Measurements from ENCODE around the gene CAMK2G. TPM values are rescaled to one million over a fixed set of nuclear protein-coding genes. Genes with fewer than 3 reads are reported as not detected.
"Not testable (repeated sequence)": the region's sequence is repeated elsewhere in the genome, so short reads cannot be mapped to it uniquely, and the experiment has no call there.

CAMK2G gene
- total and polyA plus RNA-seq, 9 donors: 9.8 to 42.9 (median 16.7) TPM

- DNase-seq: no peak
- Histone ChIP-seq H3K27ac (no peak overlapping the region), H3K4me3 (no peak overlapping the region), H3K4me1 (ENCODE audit: insufficient read depth) (no peaks in the 10 kb centered on the region), H3K9me3 (no peaks in the 10 kb centered on the region), H3K27me3 (no peaks in the 10 kb centered on the region), H3K36me3 (no peaks in the 10 kb centered on the region)
- TF ChIP-seq EP300 (IDR thresholded peaks at IDR 0.05) (no peak), POLR2A (IDR thresholded peaks at IDR 0.05) (no peak)
- TF ChIP-seq, protein P1, sequence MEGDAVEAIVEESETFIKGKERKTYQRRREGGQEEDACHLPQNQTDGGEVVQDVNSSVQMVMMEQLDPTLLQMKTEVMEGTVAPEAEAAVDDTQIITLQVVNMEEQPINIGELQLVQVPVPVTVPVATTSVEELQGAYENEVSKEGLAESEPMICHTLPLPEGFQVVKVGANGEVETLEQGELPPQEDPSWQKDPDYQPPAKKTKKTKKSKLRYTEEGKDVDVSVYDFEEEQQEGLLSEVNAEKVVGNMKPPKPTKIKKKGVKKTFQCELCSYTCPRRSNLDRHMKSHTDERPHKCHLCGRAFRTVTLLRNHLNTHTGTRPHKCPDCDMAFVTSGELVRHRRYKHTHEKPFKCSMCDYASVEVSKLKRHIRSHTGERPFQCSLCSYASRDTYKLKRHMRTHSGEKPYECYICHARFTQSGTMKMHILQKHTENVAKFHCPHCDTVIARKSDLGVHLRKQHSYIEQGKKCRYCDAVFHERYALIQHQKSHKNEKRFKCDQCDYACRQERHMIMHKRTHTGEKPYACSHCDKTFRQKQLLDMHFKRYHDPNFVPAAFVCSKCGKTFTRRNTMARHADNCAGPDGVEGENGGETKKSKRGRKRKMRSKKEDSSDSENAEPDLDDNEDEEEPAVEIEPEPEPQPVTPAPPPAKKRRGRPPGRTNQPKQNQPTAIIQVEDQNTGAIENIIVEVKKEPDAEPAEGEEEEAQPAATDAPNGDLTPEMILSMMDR (IDR thresholded peaks at IDR 0.05): no peak
- WGBS, 3 donors: 80 to 86% (median 84%) methylated on average over 19 of the region's 19 CpGs
- intact Hi-C loops (cut with DNase I): no loop called here
Measured at GRCh38 chr10:73797324-73798025, 76.9 kb downstream of the CAMK2G start.

DNA sequence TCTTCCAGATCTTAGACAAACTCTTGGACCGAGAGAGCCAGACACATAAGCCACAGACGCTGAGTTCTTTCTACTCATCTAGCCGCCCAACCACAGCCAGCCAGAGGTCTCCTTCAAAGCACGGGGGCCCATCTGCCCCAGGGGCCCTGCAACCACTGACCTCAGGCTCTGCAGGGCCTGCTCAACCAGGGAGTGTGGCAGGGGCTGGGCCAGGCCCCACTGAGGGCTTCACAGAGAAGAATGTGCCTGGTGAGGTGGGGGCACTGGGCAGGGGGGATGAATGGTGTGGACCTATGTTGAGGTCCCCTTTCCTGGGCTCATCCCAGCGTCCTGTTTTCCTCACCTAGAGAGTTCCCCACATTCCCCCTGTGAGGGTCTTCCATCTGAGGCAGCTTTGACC, 77.6 kb downstream of the CAMK2G start:
- H3K27me3 ChIP-seq: no peaks in the 10 kb centered on the region
- H3K27ac ChIP-seq: no peak overlapping the region
- no peaks in the 10 kb centered on the region for H3K4me1 ChIP-seq (ENCODE audit: insufficient read depth)
- TF ChIP-seq POLR2A (IDR thresholded peaks at IDR 0.05) (no peak), EP300 (IDR thresholded peaks at IDR 0.05) (no peak)
- TF ChIP-seq, protein P1 (IDR thresholded peaks at IDR 0.05): no peak
- H3K9me3 ChIP-seq: no peaks in the 10 kb centered on the region
- 70 to 84% (median 79%) methylated on average over 5 of the region's 5 CpGs for WGBS, 3 donors
- no peaks in the 10 kb centered on the region for H3K36me3 ChIP-seq
- intact Hi-C loops (cut with DNase I): no loop called here
- no peak overlapping the region for H3K4me3 ChIP-seq
- DNase-seq: no peak

- H3K4me1 ChIP-seq (ENCODE audit: insufficient read depth); H3K4me3 ChIP-seq; intact Hi-C loops (cut with DNase I); H3K36me3 ChIP-seq; H3K27me3 ChIP-seq; H3K27ac ChIP-seq; H3K9me3 ChIP-seq; DNase-seq: not testable (repeated sequence)
- WGBS, 3 donors: 92 to 94% (median 94%) methylated on average over 8 of the region's 8 CpGs
Measured at GRCh38 chr10:73796035-73796434, 78.3 kb downstream of the CAMK2G start.

- H3K27me3 ChIP-seq; DNase-seq; intact Hi-C loops (cut with DNase I); H3K9me3 ChIP-seq; H3K4me3 ChIP-seq; H3K4me1 ChIP-seq (ENCODE audit: insufficient read depth); H3K36me3 ChIP-seq; H3K27ac ChIP-seq: not testable (repeated sequence)
- 91 to 93% (median 92%) methylated on average over 10 of the region's 10 CpGs for WGBS, 3 donors
Measured at GRCh38 chr10:73795491-73795890, 78.9 kb downstream of the CAMK2G start.

DNA sequence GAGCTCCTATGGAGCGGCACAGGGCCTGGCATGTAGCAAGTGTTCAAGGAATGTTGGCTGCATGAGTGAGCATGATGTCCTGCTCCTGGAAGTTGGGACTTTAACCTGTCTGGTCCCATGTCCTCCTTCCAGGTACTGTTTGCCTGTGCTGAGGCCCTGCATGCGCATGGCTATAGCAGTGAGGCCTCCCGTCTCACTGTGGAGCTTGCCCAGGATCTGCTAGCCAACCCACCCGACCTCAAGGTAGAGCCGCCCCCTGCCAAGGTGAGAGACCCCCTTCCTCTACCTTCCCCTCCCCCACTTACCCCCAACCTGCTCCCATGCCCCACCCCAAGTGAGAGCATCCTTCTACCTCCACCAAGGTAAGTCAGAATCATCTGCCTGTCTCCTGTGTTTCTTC, 80.9 kb downstream of the CAMK2G start:
- H3K36me3 ChIP-seq: no peaks in the 10 kb centered on the region
- H3K27ac ChIP-seq: no peak overlapping the region
- 90 to 92% (median 91%) methylated on average over 5 of the region's 5 CpGs for WGBS, 3 donors
- no peak for DNase-seq
- no peak overlapping the region for H3K4me3 ChIP-seq
- H3K9me3 ChIP-seq: no peaks in the 10 kb centered on the region
- no peaks in the 10 kb centered on the region for H3K27me3 ChIP-seq
- H3K4me1 ChIP-seq (ENCODE audit: insufficient read depth): no peaks in the 10 kb centered on the region
- TF ChIP-seq, protein P1 (IDR thresholded peaks at IDR 0.05): no peak
- TF ChIP-seq POLR2A (IDR thresholded peaks at IDR 0.05): no peak
- TF ChIP-seq EP300 (IDR thresholded peaks at IDR 0.05): no peak
- intact Hi-C loops (cut with DNase I): no loop called here

Data from ovary (tissue), 9 donors.